ENCODE measurements around the gene DIDO1. TPM values are rescaled to one million over a fixed set of nuclear protein-coding genes. Genes with fewer than 3 reads are reported as not detected.

DIDO1 gene
- total RNA-seq, 4 donors from 2014 or later: 49.5 to 75.8 (median 66.5) TPM

GRCh38 chr20:62878244-62879038, 47.9 kb downstream of the DIDO1 start:
- Histone ChIP-seq H3K4me3 (no peak overlapping the region), H3K9me3 (no peaks in the 10 kb centered on the region), H3K27me3 (no peaks in the 10 kb centered on the region), H3K36me3 (peaks cover 0 to 36% of the 10 kb centered on the region in 2 donors), H3K27ac (no peak overlapping the region), H3K4me1 (peaks cover 0 to 32% (median 16%) of the 10 kb centered on the region in 3 donors)
- 91 to 92% methylated on average over 20 of the region's 20 CpGs for WGBS, 2 donors (ENCODE audit: low coverage in 1 of 2)
- ATAC-seq: no peak
- no peak for TF ChIP-seq POLR2AphosphoS5 (IDR thresholded peaks at IDR 0.05)
- TF ChIP-seq, protein P1, sequence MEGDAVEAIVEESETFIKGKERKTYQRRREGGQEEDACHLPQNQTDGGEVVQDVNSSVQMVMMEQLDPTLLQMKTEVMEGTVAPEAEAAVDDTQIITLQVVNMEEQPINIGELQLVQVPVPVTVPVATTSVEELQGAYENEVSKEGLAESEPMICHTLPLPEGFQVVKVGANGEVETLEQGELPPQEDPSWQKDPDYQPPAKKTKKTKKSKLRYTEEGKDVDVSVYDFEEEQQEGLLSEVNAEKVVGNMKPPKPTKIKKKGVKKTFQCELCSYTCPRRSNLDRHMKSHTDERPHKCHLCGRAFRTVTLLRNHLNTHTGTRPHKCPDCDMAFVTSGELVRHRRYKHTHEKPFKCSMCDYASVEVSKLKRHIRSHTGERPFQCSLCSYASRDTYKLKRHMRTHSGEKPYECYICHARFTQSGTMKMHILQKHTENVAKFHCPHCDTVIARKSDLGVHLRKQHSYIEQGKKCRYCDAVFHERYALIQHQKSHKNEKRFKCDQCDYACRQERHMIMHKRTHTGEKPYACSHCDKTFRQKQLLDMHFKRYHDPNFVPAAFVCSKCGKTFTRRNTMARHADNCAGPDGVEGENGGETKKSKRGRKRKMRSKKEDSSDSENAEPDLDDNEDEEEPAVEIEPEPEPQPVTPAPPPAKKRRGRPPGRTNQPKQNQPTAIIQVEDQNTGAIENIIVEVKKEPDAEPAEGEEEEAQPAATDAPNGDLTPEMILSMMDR (IDR thresholded peaks at IDR 0.05): no peak
- no peak for TF ChIP-seq POLR2A (IDR thresholded peaks at IDR 0.05)
- TF ChIP-seq EP300 (IDR thresholded peaks at IDR 0.05): no peak

GRCh38 chr20:62876902-62877816, 49.1 kb downstream of the DIDO1 start:
- no peaks in the 10 kb centered on the region for H3K9me3 ChIP-seq
- peak overlapping the region in 3 of 4 donors; percentile 75 to 78 (median 77) for H3K27ac ChIP-seq
- no peaks in the 10 kb centered on the region for H3K27me3 ChIP-seq
- WGBS, 2 donors (ENCODE audit: low coverage in 1 of 2): 59 to 63% methylated on average over 8 of the region's 48 CpGs
- peaks cover 0 to 36% of the 10 kb centered on the region in 2 donors for H3K36me3 ChIP-seq
- ATAC-seq: peak; percentile 89
- TF ChIP-seq POLR2A (IDR thresholded peaks at IDR 0.05): no peak
- TF ChIP-seq, protein P1 (IDR thresholded peaks at IDR 0.05): no peak
- no peak for TF ChIP-seq EP300 (IDR thresholded peaks at IDR 0.05)
- no peak for TF ChIP-seq POLR2AphosphoS5 (IDR thresholded peaks at IDR 0.05)
- peak overlapping the region in 1 of 2 donors; percentile 1 for H3K4me3 ChIP-seq
- peaks cover 0 to 32% (median 16%) of the 10 kb centered on the region in 3 donors for H3K4me1 ChIP-seq

DNA sequence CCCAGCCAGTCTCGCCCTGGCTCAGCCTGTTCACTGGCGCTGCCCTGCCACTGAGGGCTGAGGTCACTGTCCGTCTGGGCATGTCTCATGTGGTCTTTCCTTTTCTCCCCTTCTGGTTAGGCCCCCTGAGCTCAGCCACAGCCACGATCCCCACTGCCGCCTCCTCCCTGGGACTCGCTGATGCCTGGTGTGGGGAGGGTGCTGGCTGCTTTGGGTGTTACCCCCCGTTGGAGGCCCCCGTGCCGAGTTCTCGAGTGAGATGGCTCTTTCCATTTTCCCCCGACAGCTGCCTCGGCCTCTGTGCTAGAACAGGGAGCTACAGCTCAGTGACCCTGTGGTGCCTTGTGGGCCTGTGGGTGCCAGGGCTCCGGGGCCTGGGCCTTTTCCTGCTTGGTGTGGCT, 49.8 kb downstream of the DIDO1 start:
- H3K36me3 ChIP-seq: peaks cover 0 to 29% of the 10 kb centered on the region in 2 donors

GRCh38 chr20:62875419-62876361, 50.6 kb downstream of the DIDO1 start:
- ATAC-seq: peak; percentile 92
- H3K4me1 ChIP-seq: peaks cover 0 to 32% (median 16%) of the 10 kb centered on the region in 3 donors
- 0 to 53% methylated on average over 3 to 4 of the region's 34 CpGs for WGBS, 2 donors (ENCODE audit: low coverage in 1 of 2)
- H3K4me3 ChIP-seq: peak overlapping the region in 1 of 2 donors; percentile 12
- H3K27ac ChIP-seq: peak overlapping the region; percentile 30 to 78 (median 76)
- no peaks in the 10 kb centered on the region for H3K27me3 ChIP-seq
- TF ChIP-seq EP300 (IDR thresholded peaks at IDR 0.05) (no peak), POLR2AphosphoS5 (IDR thresholded peaks at IDR 0.05) (peak; percentile 42), POLR2A (IDR thresholded peaks at IDR 0.05) (no peak)
- TF ChIP-seq, protein P1 (IDR thresholded peaks at IDR 0.05): peak in 3 of 4 experiments; percentile 52 to 65 (median 60)
- H3K9me3 ChIP-seq: no peaks in the 10 kb centered on the region
- peaks cover 0 to 21% of the 10 kb centered on the region in 2 donors for H3K36me3 ChIP-seq

More for the DNA sequence above, 49.8 kb downstream of the DIDO1 start:
- no peak for ATAC-seq
- WGBS, 2 donors (ENCODE audit: low coverage in 1 of 2): 39% methylated on average over 5 of the region's 13 CpGs; no CpG with 5 or more reads in 1 of the 2 donors
- Histone ChIP-seq H3K27me3 (no peaks in the 10 kb centered on the region), H3K4me1 (peaks cover 0 to 32% (median 16%) of the 10 kb centered on the region in 3 donors), H3K4me3 (peak overlapping the region in 1 of 2 donors; percentile 1), H3K27ac (peak overlapping the region in 3 of 4 donors; percentile 75 to 78 (median 77)), H3K9me3 (no peaks in the 10 kb centered on the region)
- TF ChIP-seq, protein P1 (IDR thresholded peaks at IDR 0.05): no peak
- TF ChIP-seq EP300 (IDR thresholded peaks at IDR 0.05): no peak
- TF ChIP-seq POLR2A (IDR thresholded peaks at IDR 0.05): no peak
- TF ChIP-seq POLR2AphosphoS5 (IDR thresholded peaks at IDR 0.05): no peak
